Measurements from ENCODE around the gene ISM1. TPM values are rescaled to one million over a fixed set of nuclear protein-coding genes. Genes with fewer than 3 reads are reported as not detected.

ISM1 gene
- total and polyA plus RNA-seq, 2 donors (not counting 3 experiments of a cell fraction or from before 2014, with no cell fraction given): not detected

- BruUV-seq (replicated peaks): no TSS peak
- DNase-seq (ENCODE audit: low read depth, low spot score) (peak; percentile 32), FAIRE-seq (no peak)
- H3K9ac ChIP-seq (replicated peaks; ENCODE audit: extremely low read depth, insufficient read depth, low read length): no peak overlapping the region
- H3K9me1 ChIP-seq (replicated peaks; ENCODE audit: control insufficient read depth, extremely low read depth, insufficient read depth, low read length): no peaks in the 10 kb centered on the region
- H3K36me3 ChIP-seq (ENCODE audit: control insufficient read depth in 2 of 2, extremely low read depth in 1 of 2, insufficient read depth in 2 of 2, low read length in 2 of 2): no peaks in the 10 kb centered on the region
- H4K20me1 ChIP-seq (replicated peaks; ENCODE audit: control insufficient read depth, extremely low read depth, insufficient read depth, low read length): no peaks in the 10 kb centered on the region
- no peaks in the 10 kb centered on the region for H3K9me3 ChIP-seq (replicated peaks; ENCODE audit: control insufficient read depth, insufficient read depth, low read length)
- dilution Hi-C loops (cut with MboI; ENCODE audit: extremely low pct_ligation_motif_present, low sequenced_read_pairs) (no loop called here), intact Hi-C loops (cut with micrococcal nuclease) (loop anchor here (1.0 to 2.0 kb wide), 2 partner anchors 221 to 448 kb away; no protein-coding TSS in a partner anchor)
- peaks cover 10 to 19% of the 10 kb centered on the region in 2 experiments for H3K27me3 ChIP-seq (ENCODE audit: control insufficient read depth in 2 of 2, insufficient read depth in 2 of 2, low read length in 2 of 2)
- ChIA-PET POLR2A (no interaction called here), CTCF (interaction anchor here (0.6 to 3.9 kb wide), 26 partner anchors 9 to 729 kb away, joined by 3 to 167 read pairs (median 4); no protein-coding TSS in a partner anchor)
- no peaks in the 10 kb centered on the region for H3K4me1 ChIP-seq (ENCODE audit: control insufficient read depth, extremely low read depth, insufficient read depth, low read length)
- TF ChIP-seq EZH2 (IDR thresholded peaks at IDR 0.05; ENCODE audit: borderline replicate concordance, low read depth, low read length, severe bottlenecking) (peak; percentile 30), GATA2 (IDR thresholded peaks at IDR 0.05; ENCODE audit: insufficient read depth, insufficient read length, low read depth, low read length) (no peak), POLR2AphosphoS5 (IDR thresholded peaks at IDR 0.05; ENCODE audit: insufficient read depth, low read depth, low read length) (no peak), MYC (IDR thresholded peaks at IDR 0.05; ENCODE audit: low read depth, low read length) (no peak)
- TF ChIP-seq, protein P1, sequence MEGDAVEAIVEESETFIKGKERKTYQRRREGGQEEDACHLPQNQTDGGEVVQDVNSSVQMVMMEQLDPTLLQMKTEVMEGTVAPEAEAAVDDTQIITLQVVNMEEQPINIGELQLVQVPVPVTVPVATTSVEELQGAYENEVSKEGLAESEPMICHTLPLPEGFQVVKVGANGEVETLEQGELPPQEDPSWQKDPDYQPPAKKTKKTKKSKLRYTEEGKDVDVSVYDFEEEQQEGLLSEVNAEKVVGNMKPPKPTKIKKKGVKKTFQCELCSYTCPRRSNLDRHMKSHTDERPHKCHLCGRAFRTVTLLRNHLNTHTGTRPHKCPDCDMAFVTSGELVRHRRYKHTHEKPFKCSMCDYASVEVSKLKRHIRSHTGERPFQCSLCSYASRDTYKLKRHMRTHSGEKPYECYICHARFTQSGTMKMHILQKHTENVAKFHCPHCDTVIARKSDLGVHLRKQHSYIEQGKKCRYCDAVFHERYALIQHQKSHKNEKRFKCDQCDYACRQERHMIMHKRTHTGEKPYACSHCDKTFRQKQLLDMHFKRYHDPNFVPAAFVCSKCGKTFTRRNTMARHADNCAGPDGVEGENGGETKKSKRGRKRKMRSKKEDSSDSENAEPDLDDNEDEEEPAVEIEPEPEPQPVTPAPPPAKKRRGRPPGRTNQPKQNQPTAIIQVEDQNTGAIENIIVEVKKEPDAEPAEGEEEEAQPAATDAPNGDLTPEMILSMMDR (IDR thresholded peaks at IDR 0.05; ENCODE audit: extremely low read depth in 1 of 2, insufficient read depth in 1 of 2, low read depth in 1 of 2, low read length in 2 of 2): peak; percentile 30 to 58
- no peaks in the 10 kb centered on the region for H3K79me2 ChIP-seq (ENCODE audit: control insufficient read depth, insufficient read depth, low read length)
- no peak overlapping the region for H3K27ac ChIP-seq (ENCODE audit: insufficient read depth, low read depth, low read length)
- H2AFZ ChIP-seq (ENCODE audit: low read depth, low read length): no peak overlapping the region
- no peak overlapping the region for H3K4me3 ChIP-seq (replicated peaks in 1 of 3; ENCODE audit: insufficient read depth in 1 of 3, low read depth in 1 of 3, low read length in 3 of 3)
- no peak overlapping the region for H3K4me2 ChIP-seq (ENCODE audit: insufficient read depth, low read length)
Measured at GRCh38 chr20:13325033-13325432, 104.0 kb downstream of the ISM1 start.

All from endothelial cell of umbilical vein (primary cell).